A673 (cell line): Measurements from ENCODE around the gene MAPK11. TPM values are rescaled to one million over a fixed set of nuclear protein-coding genes. Genes with fewer than 3 reads are reported as not detected.

Experiments
- BruUV-seq: library from RNA; stranded (reverse); fragments of 400-500 nt; replicated peaks from 2 replicates; lab custom pipeline; 2021; lab: Mats Ljungman, UMichigan
- CTCF ChIA-PET: fragments of 300-600 bp; sonication (Branson Sonifier 250); formaldehyde crosslinking; loops from one replicate; lab custom pipeline; 2022; ENCODE audit warnings: antibody characterized with exemption; lab: Charles Lee
- POLR2A ChIA-PET: fragments of 300-600 bp; sonication (Branson Sonifier 250); formaldehyde crosslinking; loops from one replicate; lab custom pipeline; 2022; ENCODE audit warnings: antibody characterized with exemption; ENCODE audit not compliant: low non-redundant PET; lab: Charles Lee
- DNase-seq: peaks from one replicate; pipeline ENCODE4 v3.0.0-alpha.2; 2015; ENCODE audit warnings: low spot score
- H3K27ac ChIP-seq: fragments of 200-600 bp; sonication (generic); 2 replicates; pipeline ENCODE4 v1.5.1; 2016; ENCODE audit warnings: mixed run types, low read depth, mild to moderate bottlenecking, mixed read lengths, antibody characterized with exemption, low read length; ENCODE audit not compliant: poor library complexity, severe bottlenecking
- H3K27me3 ChIP-seq: fragments of 200-600 bp; sonication (generic); replicated peaks from 2 replicates; pipeline ENCODE4 v1.6.1; 2017; ENCODE audit warnings: mixed run types, low read depth, mild to moderate bottlenecking, mixed read lengths, antibody characterized with exemption, low read length; ENCODE audit not compliant: insufficient read depth, poor library complexity
- H3K36me3 ChIP-seq: fragments of 200-600 bp; sonication (generic); 2 replicates; pipeline ENCODE4 v1.6.1; 2016; ENCODE audit warnings: mixed run types, mild to moderate bottlenecking, mixed read lengths, antibody characterized with exemption, low read length; ENCODE audit not compliant: insufficient read depth, poor library complexity, severe bottlenecking
- H3K4me1 ChIP-seq: fragments of 200-600 bp; sonication (generic); 2 replicates; pipeline ENCODE4 v1.6.1; 2017; ENCODE audit warnings: mixed run types, mild to moderate bottlenecking, mixed read lengths, antibody characterized with exemption, low read length; ENCODE audit not compliant: insufficient read depth, poor library complexity, severe bottlenecking
- H3K4me3 ChIP-seq: fragments of 200-600 bp; sonication (generic); 2 replicates; pipeline ENCODE4 v1.5.1; 2016; ENCODE audit warnings: low read depth, mixed run types, mild to moderate bottlenecking, mixed read lengths, low read length; ENCODE audit not compliant: poor library complexity, severe bottlenecking
- H3K9me3 ChIP-seq: fragments of 200-600 bp; sonication (generic); 2 replicates; pipeline ENCODE4 v1.6.1; 2016; ENCODE audit warnings: mixed run types, low read depth, mild to moderate bottlenecking, mixed read lengths, antibody characterized with exemption, low read length; ENCODE audit not compliant: poor library complexity, severe bottlenecking
- CTCF ChIP-seq: fragments of 300-800, 200-600 bp; sonication (generic); conservative IDR thresholded peaks from 2 replicates; pipeline ENCODE4 v1.5.1; 2017; ENCODE audit warnings: low read depth, mild to moderate bottlenecking, antibody characterized with exemption, low read length, moderate library complexity, mixed read lengths
- EZH2 ChIP-seq: fragments of 200-600 bp; sonication (generic); IDR thresholded peaks from 2 replicates; pipeline ENCODE4 v1.6.1; 2017; ENCODE audit warnings: borderline replicate concordance, low read depth, mild to moderate bottlenecking, mixed read lengths, antibody characterized with exemption, low read length; ENCODE audit not compliant: poor library complexity, severe bottlenecking
- intact Hi-C: fragments of 100-400 bp; cut with micrococcal nuclease; formaldehyde crosslinking; loops from one replicate; pipeline ENCODE4 v1.10.0; 2022; ENCODE audit not compliant: unreplicated experiment
- total RNA-seq: library from RNA; stranded (reverse); gene quantifications from 2 replicates; pipeline ENCODE4 v1.2.3, GENCODE V29; 2021

MAPK11 gene
- total RNA-seq, 1 experiment from 2014 or later = 5.4 TPM

- BruUV-seq = no TSS peak
- intact Hi-C loops = no loop called here
- Histone ChIP-seq H3K27me3 (no peaks in the 10 kb centered on the region), H3K4me3 (peak overlapping the region; percentile 56), H3K36me3 (peaks cover 4% of the 10 kb centered on the region), H3K27ac (peak overlapping the region; percentile 50), H3K9me3 (no peaks in the 10 kb centered on the region), H3K4me1 (peaks cover 39% of the 10 kb centered on the region)
- ChIA-PET CTCF (no interaction called here), POLR2A (no interaction called here)
- TF ChIP-seq EZH2 (no peak), CTCF (no peak)
- no peak for DNase-seq
These were observed 609 bp downstream of the MAPK11 start for GRCh38 chr22:50269573-50269969.

GRCh38 chr22:50268655-50269113 lies 1.5 kb downstream of the MAPK11 start:
- no peak for DNase-seq

GRCh38 chr22:50267591-50268390 lies 2.4 kb downstream of the MAPK11 start:
- peaks cover 40% of the 10 kb centered on the region for H3K4me1 ChIP-seq
- H3K9me3 ChIP-seq = no peaks in the 10 kb centered on the region
- BruUV-seq = no TSS peak
- no peaks in the 10 kb centered on the region for H3K27me3 ChIP-seq
- intact Hi-C loops = no loop called here
- TF ChIP-seq EZH2 (no peak), CTCF (peak; percentile 45; the same call in 1 of the 2 replicates)
- peak overlapping the region; percentile 38 for H3K4me3 ChIP-seq
- H3K27ac ChIP-seq = peak overlapping the region; percentile 8
- ChIA-PET CTCF (interaction anchor here (0.6 to 1.2 kb wide), 4 partner anchors 15 to 499 kb away, joined by 3 to 7 read pairs (median 4); no protein-coding TSS in a partner anchor), POLR2A (no interaction called here)
- H3K36me3 ChIP-seq = no peaks in the 10 kb centered on the region
- peak; percentile 75 for DNase-seq

More at GRCh38 chr22:50268655-50269113, 1.5 kb downstream of the MAPK11 start:
- ChIA-PET POLR2A (no interaction called here), CTCF (no interaction called here)
- H3K9me3 ChIP-seq = no peaks in the 10 kb centered on the region
- H3K36me3 ChIP-seq = no peaks in the 10 kb centered on the region
- H3K4me1 ChIP-seq = peaks cover 39% of the 10 kb centered on the region
- H3K27me3 ChIP-seq = no peaks in the 10 kb centered on the region
- intact Hi-C loops = no loop called here
- peak overlapping the region; percentile 8 for H3K27ac ChIP-seq
- no peak for TF ChIP-seq CTCF
- TF ChIP-seq EZH2 = no peak
- no peak overlapping the region for H3K4me3 ChIP-seq
- BruUV-seq = no TSS peak
